ENCODE results near the gene RASSF8. TPM values are rescaled to one million over a fixed set of nuclear protein-coding genes. Genes with fewer than 3 reads are reported as not detected.

Gene RASSF8
- total and polyA plus RNA-seq, 9 of the 15 experiments (the other 6 are each of a cell fraction or from before 2014, with no cell fraction given), result 0.01 to 0.36 (median 0.12) TPM; not detected in 1

DNA sequence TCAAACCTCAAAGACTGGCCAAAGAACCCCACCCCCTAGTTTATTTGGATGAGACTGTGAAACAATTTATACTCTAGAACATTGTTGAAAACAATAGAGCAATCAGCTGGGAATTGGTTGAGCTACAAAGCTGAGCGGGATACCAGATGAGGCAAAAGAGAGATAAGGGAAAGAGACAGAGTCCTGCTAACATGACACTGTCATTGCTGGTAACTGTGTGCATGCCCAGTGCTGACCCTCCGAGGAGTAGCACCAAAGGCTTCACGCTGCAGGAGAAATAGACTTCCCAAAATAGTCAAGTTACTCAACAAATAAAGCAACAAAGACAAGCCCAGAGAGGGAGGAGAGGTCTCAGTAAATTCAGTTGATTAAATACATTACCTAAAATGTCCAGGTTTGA, 63.6 kb downstream of the RASSF8 start:
- no peak overlapping the region for H3K27ac ChIP-seq (ENCODE audit: extremely low read depth, low read depth, low read length)
- H3K27me3 ChIP-seq (ENCODE audit: control insufficient read depth in 2 of 2, insufficient read depth in 2 of 2, low read length in 2 of 2), result no peaks in the 10 kb centered on the region; a peak in 1 of 5 replicates
- ATAC-seq, result no peak
- H3K4me2 ChIP-seq (ENCODE audit: insufficient read depth, low read length), result no peak overlapping the region
- H3K9ac ChIP-seq (ENCODE audit: insufficient read depth in 1 of 2, low read depth in 2 of 2, low read length in 2 of 2), result no peak overlapping the region
- intact Hi-C loops (cut with micrococcal nuclease), result no loop called here
- H3K4me3 ChIP-seq, result no peak overlapping the region
- ChIA-PET CTCF (ENCODE audit: low intra/inter-chr PET ratio) (no interaction called here), POLR2A (no interaction called here)
- no peaks in the 10 kb centered on the region for H4K20me1 ChIP-seq (replicated peaks; ENCODE audit: control insufficient read depth, insufficient read depth, low read length)
- H3K36me3 ChIP-seq (ENCODE audit: control insufficient read depth, insufficient read depth, low read length), result no peaks in the 10 kb centered on the region
- H3K9me1 ChIP-seq (ENCODE audit: control insufficient read depth, insufficient read depth, low read length), result no peaks in the 10 kb centered on the region
- no peaks in the 10 kb centered on the region for H3K9me3 ChIP-seq (replicated peaks; ENCODE audit: control insufficient read depth, insufficient read depth, low read depth, low read length)
- in situ Hi-C loops (cut with MboI), result no loop called here
- 0% methylated on average over 3 of the region's 3 CpGs for WGBS (ENCODE audit: insufficient coverage, low coverage, missing lambda C conversion rate)
- TF ChIP-seq C11orf30 (IDR thresholded peaks at IDR 0.05; ENCODE audit: low read depth), result no peak
- TF ChIP-seq, protein P1, sequence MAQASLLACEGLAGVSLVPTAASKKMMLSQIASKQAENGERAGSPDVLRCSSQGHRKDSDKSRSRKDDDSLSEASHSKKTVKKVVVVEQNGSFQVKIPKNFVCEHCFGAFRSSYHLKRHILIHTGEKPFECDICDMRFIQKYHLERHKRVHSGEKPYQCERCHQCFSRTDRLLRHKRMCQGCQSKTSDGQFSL (CRISPR knock-in tag; IDR thresholded peaks at IDR 0.05), result no peak
- TF ChIP-seq, protein P1 (tag; IDR thresholded peaks at IDR 0.05), result no peak
- no peak for TF ChIP-seq PML (IDR thresholded peaks at IDR 0.05; ENCODE audit: low read length)
- TF ChIP-seq COPS2 (conservative IDR thresholded peaks at IDR 0.05), result no peak
- TF ChIP-seq FIP1L1 (IDR thresholded peaks at IDR 0.05; ENCODE audit: low read depth, low read length, poor library complexity, severe bottlenecking), result no peak
- no peak for TF ChIP-seq SMARCC2 (IDR thresholded peaks at IDR 0.05; ENCODE audit: low read depth)
- TF ChIP-seq, protein P2, sequence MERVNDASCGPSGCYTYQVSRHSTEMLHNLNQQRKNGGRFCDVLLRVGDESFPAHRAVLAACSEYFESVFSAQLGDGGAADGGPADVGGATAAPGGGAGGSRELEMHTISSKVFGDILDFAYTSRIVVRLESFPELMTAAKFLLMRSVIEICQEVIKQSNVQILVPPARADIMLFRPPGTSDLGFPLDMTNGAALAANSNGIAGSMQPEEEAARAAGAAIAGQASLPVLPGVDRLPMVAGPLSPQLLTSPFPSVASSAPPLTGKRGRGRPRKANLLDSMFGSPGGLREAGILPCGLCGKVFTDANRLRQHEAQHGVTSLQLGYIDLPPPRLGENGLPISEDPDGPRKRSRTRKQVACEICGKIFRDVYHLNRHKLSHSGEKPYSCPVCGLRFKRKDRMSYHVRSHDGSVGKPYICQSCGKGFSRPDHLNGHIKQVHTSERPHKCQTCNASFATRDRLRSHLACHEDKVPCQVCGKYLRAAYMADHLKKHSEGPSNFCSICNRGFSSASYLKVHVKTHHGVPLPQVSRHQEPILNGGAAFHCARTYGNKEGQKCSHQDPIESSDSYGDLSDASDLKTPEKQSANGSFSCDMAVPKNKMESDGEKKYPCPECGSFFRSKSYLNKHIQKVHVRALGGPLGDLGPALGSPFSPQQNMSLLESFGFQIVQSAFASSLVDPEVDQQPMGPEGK (CRISPR knock-in tag; IDR thresholded peaks at IDR 0.05; ENCODE audit: borderline replicate concordance), result no peak
- no peak for TF ChIP-seq TCF3 (CRISPR knock-in tag; IDR thresholded peaks at IDR 0.05)
- TF ChIP-seq PURB (CRISPR knock-in tag; IDR thresholded peaks at IDR 0.05; ENCODE audit: low read depth), result no peak
- no peak for TF ChIP-seq SNIP1 (IDR thresholded peaks at IDR 0.05; ENCODE audit: low read depth)
- TF ChIP-seq, protein P3, sequence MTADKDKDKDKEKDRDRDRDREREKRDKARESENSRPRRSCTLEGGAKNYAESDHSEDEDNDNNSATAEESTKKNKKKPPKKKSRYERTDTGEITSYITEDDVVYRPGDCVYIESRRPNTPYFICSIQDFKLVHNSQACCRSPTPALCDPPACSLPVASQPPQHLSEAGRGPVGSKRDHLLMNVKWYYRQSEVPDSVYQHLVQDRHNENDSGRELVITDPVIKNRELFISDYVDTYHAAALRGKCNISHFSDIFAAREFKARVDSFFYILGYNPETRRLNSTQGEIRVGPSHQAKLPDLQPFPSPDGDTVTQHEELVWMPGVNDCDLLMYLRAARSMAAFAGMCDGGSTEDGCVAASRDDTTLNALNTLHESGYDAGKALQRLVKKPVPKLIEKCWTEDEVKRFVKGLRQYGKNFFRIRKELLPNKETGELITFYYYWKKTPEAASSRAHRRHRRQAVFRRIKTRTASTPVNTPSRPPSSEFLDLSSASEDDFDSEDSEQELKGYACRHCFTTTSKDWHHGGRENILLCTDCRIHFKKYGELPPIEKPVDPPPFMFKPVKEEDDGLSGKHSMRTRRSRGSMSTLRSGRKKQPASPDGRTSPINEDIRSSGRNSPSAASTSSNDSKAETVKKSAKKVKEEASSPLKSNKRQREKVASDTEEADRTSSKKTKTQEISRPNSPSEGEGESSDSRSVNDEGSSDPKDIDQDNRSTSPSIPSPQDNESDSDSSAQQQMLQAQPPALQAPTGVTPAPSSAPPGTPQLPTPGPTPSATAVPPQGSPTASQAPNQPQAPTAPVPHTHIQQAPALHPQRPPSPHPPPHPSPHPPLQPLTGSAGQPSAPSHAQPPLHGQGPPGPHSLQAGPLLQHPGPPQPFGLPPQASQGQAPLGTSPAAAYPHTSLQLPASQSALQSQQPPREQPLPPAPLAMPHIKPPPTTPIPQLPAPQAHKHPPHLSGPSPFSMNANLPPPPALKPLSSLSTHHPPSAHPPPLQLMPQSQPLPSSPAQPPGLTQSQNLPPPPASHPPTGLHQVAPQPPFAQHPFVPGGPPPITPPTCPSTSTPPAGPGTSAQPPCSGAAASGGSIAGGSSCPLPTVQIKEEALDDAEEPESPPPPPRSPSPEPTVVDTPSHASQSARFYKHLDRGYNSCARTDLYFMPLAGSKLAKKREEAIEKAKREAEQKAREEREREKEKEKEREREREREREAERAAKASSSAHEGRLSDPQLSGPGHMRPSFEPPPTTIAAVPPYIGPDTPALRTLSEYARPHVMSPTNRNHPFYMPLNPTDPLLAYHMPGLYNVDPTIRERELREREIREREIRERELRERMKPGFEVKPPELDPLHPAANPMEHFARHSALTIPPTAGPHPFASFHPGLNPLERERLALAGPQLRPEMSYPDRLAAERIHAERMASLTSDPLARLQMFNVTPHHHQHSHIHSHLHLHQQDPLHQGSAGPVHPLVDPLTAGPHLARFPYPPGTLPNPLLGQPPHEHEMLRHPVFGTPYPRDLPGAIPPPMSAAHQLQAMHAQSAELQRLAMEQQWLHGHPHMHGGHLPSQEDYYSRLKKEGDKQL (CRISPR knock-in tag; IDR thresholded peaks at IDR 0.05; ENCODE audit: borderline replicate concordance), result no peak
- no peak for TF ChIP-seq NFATC3 (IDR thresholded peaks at IDR 0.05)
- no peak for TF ChIP-seq ZNF3 (CRISPR knock-in tag; IDR thresholded peaks at IDR 0.05)
- TF ChIP-seq BRF1 (IDR thresholded peaks at IDR 0.05; ENCODE audit: borderline replicate concordance, extremely low read depth, insufficient read length), result no peak
- no peaks in the 10 kb centered on the region for H3K79me2 ChIP-seq (ENCODE audit: control insufficient read depth, insufficient read depth, low read length)
- no TSS peak for BruUV-seq (replicated peaks)
- no peak overlapping the region for H2AFZ ChIP-seq (ENCODE audit: low read depth, low read length)
- no peaks in the 10 kb centered on the region for H3K4me1 ChIP-seq (replicated peaks in 1 of 2; ENCODE audit: control insufficient read depth in 2 of 2, insufficient read depth in 2 of 2, low read length in 2 of 2)
- FAIRE-seq, result no peak
- DNase-seq (ENCODE audit: extremely low read depth in 1 of 4, low spot score in 3 of 4), result no peak
